C4-2B (cell line): ENCODE results near the gene LSM2.

Experiments
- ZFX ChIP-seq: fragments of 450-650 bp; IDR thresholded peaks from 2 replicates; pipeline ENCODE4 v1.6.1; 2017
- TF ChIP-seq, protein P1 (sequence below): fragments of 450-650 bp; conservative IDR thresholded peaks from 2 replicates; pipeline ENCODE4 v1.5.1; 2017; ENCODE audit warnings: mild to moderate bottlenecking

DNA sequence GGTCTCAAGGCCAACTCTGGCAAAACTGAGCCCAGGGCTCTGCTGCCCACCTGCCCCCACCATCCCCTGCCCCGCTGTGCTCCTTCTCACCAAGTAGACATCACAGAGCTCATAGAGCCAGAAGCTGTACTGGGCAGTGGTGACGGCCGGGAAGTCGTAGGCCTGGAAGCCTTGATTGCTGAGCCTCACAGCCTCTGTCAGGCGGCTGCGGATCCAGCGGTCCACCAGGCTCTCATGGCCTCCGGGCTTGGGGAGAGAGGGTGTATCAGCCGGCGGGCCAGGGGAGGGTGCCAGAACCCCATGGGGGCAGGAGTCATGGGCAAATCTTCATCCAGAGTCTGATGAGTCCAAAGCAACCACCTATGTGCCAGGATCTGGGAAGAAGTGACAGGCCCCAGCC lies 26.9 kb downstream of the LSM2 start:
- TF ChIP-seq, protein P1, sequence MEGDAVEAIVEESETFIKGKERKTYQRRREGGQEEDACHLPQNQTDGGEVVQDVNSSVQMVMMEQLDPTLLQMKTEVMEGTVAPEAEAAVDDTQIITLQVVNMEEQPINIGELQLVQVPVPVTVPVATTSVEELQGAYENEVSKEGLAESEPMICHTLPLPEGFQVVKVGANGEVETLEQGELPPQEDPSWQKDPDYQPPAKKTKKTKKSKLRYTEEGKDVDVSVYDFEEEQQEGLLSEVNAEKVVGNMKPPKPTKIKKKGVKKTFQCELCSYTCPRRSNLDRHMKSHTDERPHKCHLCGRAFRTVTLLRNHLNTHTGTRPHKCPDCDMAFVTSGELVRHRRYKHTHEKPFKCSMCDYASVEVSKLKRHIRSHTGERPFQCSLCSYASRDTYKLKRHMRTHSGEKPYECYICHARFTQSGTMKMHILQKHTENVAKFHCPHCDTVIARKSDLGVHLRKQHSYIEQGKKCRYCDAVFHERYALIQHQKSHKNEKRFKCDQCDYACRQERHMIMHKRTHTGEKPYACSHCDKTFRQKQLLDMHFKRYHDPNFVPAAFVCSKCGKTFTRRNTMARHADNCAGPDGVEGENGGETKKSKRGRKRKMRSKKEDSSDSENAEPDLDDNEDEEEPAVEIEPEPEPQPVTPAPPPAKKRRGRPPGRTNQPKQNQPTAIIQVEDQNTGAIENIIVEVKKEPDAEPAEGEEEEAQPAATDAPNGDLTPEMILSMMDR: no peak
- no peak for TF ChIP-seq ZFX
